ENCODE measurements around the gene SNX9. TPM values are rescaled to one million over a fixed set of nuclear protein-coding genes. Genes with fewer than 3 reads are reported as not detected.

Gene SNX9
- total and polyA plus RNA-seq, 10 of the 15 experiments (the other 5 are each of a cell fraction or from before 2014, with no cell fraction given), result 0.03 to 2.0 (median 0.37) TPM

DNA sequence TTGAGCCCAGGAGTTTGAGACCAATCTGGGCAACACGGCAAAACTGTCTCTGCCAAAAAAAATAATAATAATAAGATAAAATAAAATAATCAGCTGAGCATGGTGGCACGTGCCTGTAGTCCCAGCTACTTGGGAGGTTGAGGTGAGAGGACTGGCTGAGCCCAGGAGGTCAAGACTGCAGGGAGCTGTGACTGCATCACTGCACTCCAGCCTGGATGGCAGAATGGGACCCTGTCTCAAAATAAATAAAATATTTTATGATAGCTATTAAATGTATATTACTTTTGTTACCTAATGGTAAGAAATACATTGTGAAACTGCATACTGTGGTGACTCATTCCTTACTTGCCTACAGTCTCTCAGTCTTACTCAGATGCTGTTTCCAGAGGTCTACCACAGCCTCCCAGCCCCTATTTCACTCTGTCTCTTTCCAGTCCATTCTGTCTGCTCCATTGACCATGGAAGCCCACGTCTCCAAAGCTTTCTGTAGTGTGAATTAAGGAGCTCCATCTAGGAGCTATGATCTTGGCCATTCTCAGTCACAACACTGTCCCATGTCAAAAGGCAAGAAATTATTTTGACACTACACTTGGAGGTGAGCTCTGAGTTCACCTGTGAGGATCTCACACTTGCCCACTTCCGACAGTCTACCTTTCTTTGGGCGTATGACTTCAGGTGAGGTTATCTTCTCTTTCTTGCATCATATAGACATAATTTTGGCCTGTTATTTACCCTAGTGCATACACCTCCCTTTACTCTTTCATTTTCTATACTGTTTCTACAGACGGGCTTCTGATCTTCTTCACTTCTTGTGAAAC is 22.4 kb upstream of the SNX9 start:
- CTCF ChIA-PET, result interaction anchor here (0.9 to 1.7 kb wide), 4 partner anchors 15 to 44 kb away, joined by 3 to 6 read pairs (median 4); no protein-coding TSS in a partner anchor
- TF ChIP-seq IKZF2 (IDR thresholded peaks at IDR 0.05) (peak; percentile 96), SRF (IDR thresholded peaks at IDR 0.05; ENCODE audit: low read depth in 2 of 2, low read length in 2 of 2) (peak; percentile 59 to 80), NFIC (IDR thresholded peaks at IDR 0.05; ENCODE audit: low read depth, low read length) (peak; percentile 90), NR2F1 (conservative IDR thresholded peaks at IDR 0.05) (0 out of 2 replicates have a peak, but pooled peaks have one; percentile 18), CEBPB (IDR thresholded peaks at IDR 0.05; ENCODE audit: borderline replicate concordance in 1 of 2, low read depth in 2 of 2, low read length in 2 of 2) (0 out of 4 replicates have a peak, but pooled peaks of 1 of the 2 experiments have one; percentile 36), TCF3 (IDR thresholded peaks at IDR 0.05; ENCODE audit: borderline replicate concordance, insufficient read depth, low read depth, low read length) (peak; percentile 77), HDAC6 (IDR thresholded peaks at IDR 0.05; ENCODE audit: unreplicated experiment) (no peak), ETV6 (conservative IDR thresholded peaks at IDR 0.05 in 1 of 2, IDR thresholded peaks at IDR 0.05 in 1 of 2; ENCODE audit: borderline replicate concordance in 1 of 2, low read depth in 1 of 2) (peak in 1 of 2 experiments; percentile 88; a peak in 2 of 4 replicates), IRF4 (IDR thresholded peaks at IDR 0.05; ENCODE audit: low read depth, low read length) (peak; percentile 97), ATF7 (IDR thresholded peaks at IDR 0.05; ENCODE audit: low read depth) (peak; percentile 57; the same call in 1 of the 2 replicates), TCF12 (IDR thresholded peaks at IDR 0.05; ENCODE audit: low read depth, low read length) (peak; percentile 74; the same call in 1 of the 2 replicates), BACH1 (IDR thresholded peaks at IDR 0.05; ENCODE audit: borderline replicate concordance) (peak; percentile 56; the same call in 1 of the 2 replicates), EED (IDR thresholded peaks at IDR 0.05; ENCODE audit: low read depth) (peak; percentile 92), CHD1 (IDR thresholded peaks at IDR 0.05; ENCODE audit: low read depth, low read length) (no peak), GATAD2B (conservative IDR thresholded peaks at IDR 0.05; ENCODE audit: low read depth) (peak; percentile 47; the same call in 1 of the 2 replicates), ZSCAN29 (IDR thresholded peaks at IDR 0.05) (no peak), DPF2 (IDR thresholded peaks at IDR 0.05) (peak; percentile 98)
- TF ChIP-seq, protein P1, sequence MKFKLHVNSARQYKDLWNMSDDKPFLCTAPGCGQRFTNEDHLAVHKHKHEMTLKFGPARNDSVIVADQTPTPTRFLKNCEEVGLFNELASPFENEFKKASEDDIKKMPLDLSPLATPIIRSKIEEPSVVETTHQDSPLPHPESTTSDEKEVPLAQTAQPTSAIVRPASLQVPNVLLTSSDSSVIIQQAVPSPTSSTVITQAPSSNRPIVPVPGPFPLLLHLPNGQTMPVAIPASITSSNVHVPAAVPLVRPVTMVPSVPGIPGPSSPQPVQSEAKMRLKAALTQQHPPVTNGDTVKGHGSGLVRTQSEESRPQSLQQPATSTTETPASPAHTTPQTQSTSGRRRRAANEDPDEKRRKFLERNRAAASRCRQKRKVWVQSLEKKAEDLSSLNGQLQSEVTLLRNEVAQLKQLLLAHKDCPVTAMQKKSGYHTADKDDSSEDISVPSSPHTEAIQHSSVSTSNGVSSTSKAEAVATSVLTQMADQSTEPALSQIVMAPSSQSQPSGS (IDR thresholded peaks at IDR 0.05; ENCODE audit: low read length), result peak; percentile 85
- TF ChIP-seq, protein P2, sequence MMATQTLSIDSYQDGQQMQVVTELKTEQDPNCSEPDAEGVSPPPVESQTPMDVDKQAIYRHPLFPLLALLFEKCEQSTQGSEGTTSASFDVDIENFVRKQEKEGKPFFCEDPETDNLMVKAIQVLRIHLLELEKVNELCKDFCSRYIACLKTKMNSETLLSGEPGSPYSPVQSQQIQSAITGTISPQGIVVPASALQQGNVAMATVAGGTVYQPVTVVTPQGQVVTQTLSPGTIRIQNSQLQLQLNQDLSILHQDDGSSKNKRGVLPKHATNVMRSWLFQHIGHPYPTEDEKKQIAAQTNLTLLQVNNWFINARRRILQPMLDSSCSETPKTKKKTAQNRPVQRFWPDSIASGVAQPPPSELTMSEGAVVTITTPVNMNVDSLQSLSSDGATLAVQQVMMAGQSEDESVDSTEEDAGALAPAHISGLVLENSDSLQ (IDR thresholded peaks at IDR 0.05), result peak; percentile 15; the same call in 1 of the 2 replicates

More for the DNA sequence above, 22.4 kb upstream of the SNX9 start:
- FAIRE-seq, result peak; percentile 93
- intact Hi-C loops (cut with micrococcal nuclease; ENCODE audit: unreplicated experiment) (loop anchor here (2.0 kb wide), 1 partner anchor 36 kb away; no protein-coding TSS in a partner anchor), in situ Hi-C loops (cut with MboI) (no loop called here)
- Histone ChIP-seq H2AFZ (ENCODE audit: control insufficient read depth, low read depth, low read length) (no peak overlapping the region), H3K9ac (ENCODE audit: control insufficient read depth, insufficient read depth, low read length) (no peak overlapping the region), H3K79me2 (ENCODE audit: control insufficient read depth, insufficient read depth, low read length) (no peaks in the 10 kb centered on the region), H3K4me2 (ENCODE audit: control insufficient read depth, insufficient read depth) (peak overlapping the region; percentile 92), H3K27ac (ENCODE audit: control insufficient read depth, insufficient read depth) (0 out of 2 replicates have a peak overlapping the region, but pooled peaks have one; percentile 32), H3K27me3 (replicated peaks in 1 of 2; ENCODE audit: control insufficient read depth in 2 of 2, insufficient read depth in 2 of 2, low read length in 1 of 2) (peaks cover 0 to 2% of the 10 kb centered on the region in 2 experiments; a peak in 3 of 4 replicates), H4K20me1 (ENCODE audit: control insufficient read depth, insufficient read depth) (no peaks in the 10 kb centered on the region), H3K4me1 (ENCODE audit: control insufficient read depth, insufficient read depth, low read length) (peaks cover 23% of the 10 kb centered on the region), H3K9me3 (replicated peaks; ENCODE audit: control insufficient read depth, insufficient read depth, low read length) (no peaks in the 10 kb centered on the region; the same call in 1 of the 3 replicates), H3K4me3 (peak overlapping the region; percentile 37; the same call in 1 of the 2 replicates), H3K36me3 (ENCODE audit: control insufficient read depth in 2 of 2, insufficient read depth in 2 of 2, low read length in 1 of 2) (no peaks in the 10 kb centered on the region)
- RAD21 ChIA-PET (ENCODE audit: unreplicated experiment), result interaction anchor here (1.0 to 1.9 kb wide), 6 partner anchors 29 to 73 kb away, joined by 3 to 9 read pairs (median 4); no protein-coding TSS in a partner anchor
- no TSS peak for BruUV-seq (replicated peaks)
- peak; percentile 98 for ATAC-seq
- SMC1A ChIA-PET (ENCODE audit: uncharacterized antibody, unreplicated experiment), result interaction anchor here (0.6 to 1.9 kb wide), 13 partner anchors 13 to 998 kb away, joined by 3 to 10 read pairs (median 4); no protein-coding TSS in a partner anchor
- POLR2A ChIA-PET, result interaction anchor here (1.1 kb wide), 1 partner anchor 39 kb away, joined by 3 read pairs; no protein-coding TSS in a partner anchor
- 21% methylated on average over 6 of the region's 6 CpGs for WGBS (ENCODE audit: insufficient coverage, insufficient replicate concordance, low lambda C conversion rate, missing lambda C conversion rate)
- peak; percentile 76 for DNase-seq (ENCODE audit: low read depth, low spot score)
